ENCODE data around the gene TRAPPC12. TPM values are rescaled to one million over a fixed set of nuclear protein-coding genes. Genes with fewer than 3 reads are reported as not detected.

The TRAPPC12 gene
- total RNA-seq, 2 donors from 2014 or later = 98.2 to 103 TPM

DNA sequence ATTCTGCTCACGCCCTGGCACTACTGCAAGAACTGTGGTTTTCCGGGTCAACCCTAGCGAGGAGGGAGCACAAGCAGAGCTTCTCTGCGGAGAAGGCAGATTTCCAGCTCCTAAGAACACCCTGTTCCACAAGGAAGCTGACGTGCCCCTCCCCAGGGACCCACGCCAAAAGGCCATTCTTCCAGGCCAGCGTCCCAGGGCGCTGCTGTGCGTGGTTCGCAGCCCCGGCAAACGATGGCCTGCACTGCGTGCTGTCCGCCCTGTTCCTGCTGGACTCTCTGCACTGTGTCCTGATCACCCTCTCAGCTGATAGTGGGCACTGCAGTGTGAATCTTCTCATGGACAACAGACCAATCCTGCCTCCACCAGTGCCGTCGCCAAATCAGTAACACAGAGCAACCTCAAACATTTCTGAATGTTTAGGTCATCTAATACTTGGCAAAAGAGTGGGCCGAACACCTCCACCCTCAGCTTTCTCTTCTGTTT is 90.7 kb downstream of the TRAPPC12 start:
- 94 to 96% methylated on average over 11 to 17 of the region's 17 CpGs for WGBS, 2 experiments (ENCODE audit: insufficient coverage in 1 of 2, insufficient read length in 1 of 2)
- DNase-seq = no peak
- Mint-ChIP-seq H3K36me3 (ENCODE audit: low read depth) (peaks cover 38% of the 10 kb centered on the region), H3K27ac (no peak overlapping the region), H3K27me3 (ENCODE audit: insufficient read depth) (no peaks in the 10 kb centered on the region), H3K4me3 (no peak overlapping the region), H3K9me3 (no peaks in the 10 kb centered on the region), H3K4me1 (no peaks in the 10 kb centered on the region)
- no peak overlapping the region for H3K27ac ChIP-seq (ENCODE audit: low read depth, low read length)
- H3K9me3 ChIP-seq (ENCODE audit: control insufficient read depth, low read length) = no peaks in the 10 kb centered on the region
- no peak overlapping the region for H3K9ac ChIP-seq (ENCODE audit: extremely low read depth, low read length, poor library complexity, severe bottlenecking)
- H3K27me3 ChIP-seq (ENCODE audit: control insufficient read depth, insufficient read depth, low read length, poor library complexity, severe bottlenecking) = no peaks in the 10 kb centered on the region
- no peak for TF ChIP-seq CTCF (conservative IDR thresholded peaks at IDR 0.05)
- H3K4me3 ChIP-seq (ENCODE audit: low read length) = no peak overlapping the region
- H3K4me1 ChIP-seq (ENCODE audit: control insufficient read depth, insufficient read depth, low read length) = no peaks in the 10 kb centered on the region
- peaks cover 17% of the 10 kb centered on the region for H3K36me3 ChIP-seq (ENCODE audit: control insufficient read depth, insufficient read depth, low read length)

- Histone ChIP-seq H3K27ac (ENCODE audit: low read depth, low read length) (no peak overlapping the region), H3K9me3 (ENCODE audit: control insufficient read depth, low read length) (no peaks in the 10 kb centered on the region), H3K27me3 (ENCODE audit: control insufficient read depth, insufficient read depth, low read length, poor library complexity, severe bottlenecking) (no peaks in the 10 kb centered on the region), H3K36me3 (ENCODE audit: control insufficient read depth, insufficient read depth, low read length) (peaks cover 23% of the 10 kb centered on the region), H3K4me3 (ENCODE audit: low read length) (no peak overlapping the region), H3K4me1 (ENCODE audit: control insufficient read depth, insufficient read depth, low read length) (no peaks in the 10 kb centered on the region), H3K9ac (ENCODE audit: extremely low read depth, low read length, poor library complexity, severe bottlenecking) (no peak overlapping the region)
- 92 to 98% methylated on average over 11 to 17 of the region's 17 CpGs for WGBS, 2 experiments (ENCODE audit: insufficient coverage in 1 of 2, insufficient read length in 1 of 2)
- Mint-ChIP-seq H3K27ac (no peak overlapping the region), H3K4me3 (no peak overlapping the region), H3K4me1 (no peaks in the 10 kb centered on the region), H3K27me3 (ENCODE audit: insufficient read depth) (no peaks in the 10 kb centered on the region), H3K36me3 (ENCODE audit: low read depth) (peaks cover 38% of the 10 kb centered on the region), H3K9me3 (no peaks in the 10 kb centered on the region)
- no peak for DNase-seq
- no peak for TF ChIP-seq CTCF (conservative IDR thresholded peaks at IDR 0.05)
These were observed 91.6 kb downstream of the TRAPPC12 start for GRCh38 chr2:3470856-3471737.

DNA sequence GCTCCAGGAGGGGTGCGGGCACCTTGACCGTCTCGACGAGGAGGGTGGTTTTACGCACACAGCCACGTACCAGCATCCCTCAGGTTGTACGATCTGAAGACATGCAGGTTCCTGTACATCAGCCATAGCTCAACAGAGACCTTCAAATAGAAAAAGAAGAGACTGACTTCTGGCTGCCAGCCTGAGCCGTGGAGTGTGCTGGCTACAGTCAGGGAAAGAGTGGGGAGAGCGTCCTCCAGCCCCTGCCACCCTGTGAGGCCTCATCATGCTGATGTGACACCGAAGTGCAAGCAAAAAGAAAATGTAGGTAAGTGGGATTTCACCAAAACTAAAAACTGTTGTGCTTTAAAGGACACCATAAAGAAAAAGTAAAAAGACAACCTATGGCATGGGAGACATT is 92.8 kb downstream of the TRAPPC12 start:
- WGBS, 2 experiments (ENCODE audit: insufficient coverage in 1 of 2, insufficient read length in 1 of 2) = 89 to 97% methylated on average over 10 of the region's 10 CpGs
- no peaks in the 10 kb centered on the region for H3K27me3 ChIP-seq (ENCODE audit: control insufficient read depth, insufficient read depth, low read length, poor library complexity, severe bottlenecking)
- no peak overlapping the region for H3K4me3 ChIP-seq (ENCODE audit: low read length)
- peaks cover 17% of the 10 kb centered on the region for H3K36me3 ChIP-seq (ENCODE audit: control insufficient read depth, insufficient read depth, low read length)
- no peak overlapping the region for H3K27ac Mint-ChIP-seq
- no peak overlapping the region for H3K9ac ChIP-seq (ENCODE audit: extremely low read depth, low read length, poor library complexity, severe bottlenecking)
- DNase-seq = no peak
- H3K27ac ChIP-seq (ENCODE audit: low read depth, low read length) = no peak overlapping the region
- no peaks in the 10 kb centered on the region for H3K27me3 Mint-ChIP-seq (ENCODE audit: insufficient read depth)
- no peaks in the 10 kb centered on the region for H3K9me3 ChIP-seq (ENCODE audit: control insufficient read depth, low read length)
- no peaks in the 10 kb centered on the region for H3K9me3 Mint-ChIP-seq
- peaks cover 35% of the 10 kb centered on the region for H3K36me3 Mint-ChIP-seq (ENCODE audit: low read depth)
- no peaks in the 10 kb centered on the region for H3K4me1 ChIP-seq (ENCODE audit: control insufficient read depth, insufficient read depth, low read length)
- H3K4me1 Mint-ChIP-seq = no peaks in the 10 kb centered on the region
- TF ChIP-seq CTCF (conservative IDR thresholded peaks at IDR 0.05) = no peak
- H3K4me3 Mint-ChIP-seq = no peak overlapping the region
